MM.1S (cell line): Measurements from ENCODE around the gene ZAP70.

ENCODE experiments used
- DNase-seq: peaks from one replicate; pipeline ENCODE4 v3.0.0-alpha.2; 2015
- H2AFZ ChIP-seq: fragments of 300-600 bp; sonication (generic); 2 replicates; pipeline ENCODE4 v1.6.0; 2016; ENCODE audit warnings: antibody characterized with exemption, low read length
- H3F3A ChIP-seq: fragments of 300-600 bp; sonication (generic); 2 replicates; pipeline ENCODE4 v1.6.1; 2016; ENCODE audit warnings: mild to moderate bottlenecking, antibody characterized with exemption, low read length, moderate library complexity, mixed read lengths; ENCODE audit not compliant: insufficient read depth
- H3K27ac ChIP-seq: fragments of 300-600 bp; sonication (generic); 2 replicates; pipeline ENCODE4 v1.5.1; 2016; ENCODE audit warnings: mild to moderate bottlenecking, low read length
- H3K27me3 ChIP-seq: fragments of 300-600 bp; sonication (generic); replicated peaks from 2 replicates; pipeline ENCODE4 v1.6.0; 2016; ENCODE audit warnings: low read length; ENCODE audit not compliant: insufficient read depth
- H3K36me3 ChIP-seq: fragments of 300-600 bp; sonication (generic); replicated peaks from 2 replicates; pipeline ENCODE4 v1.6.1; 2016; ENCODE audit warnings: mild to moderate bottlenecking, low read length, mixed read lengths; ENCODE audit not compliant: insufficient read depth
- H3K4me1 ChIP-seq: fragments of 300-600 bp; sonication (generic); 2 replicates; pipeline ENCODE4 v1.6.1; 2016; ENCODE audit warnings: low read length, mixed read lengths
- H3K4me2 ChIP-seq: fragments of 300-600 bp; sonication (generic); 2 replicates; pipeline ENCODE4 v1.6.0; 2016; ENCODE audit warnings: low read depth, low read length
- H3K4me3 ChIP-seq: fragments of 300-600 bp; sonication (generic); 2 replicates; pipeline ENCODE4 v1.5.1; 2016; ENCODE audit warnings: low read length, mixed read lengths
- H3K79me2 ChIP-seq: fragments of 300-600 bp; sonication (generic); 2 replicates; pipeline ENCODE4 v1.6.1; 2016; ENCODE audit warnings: mixed run types, low read length, mixed read lengths
- H3K9ac ChIP-seq: fragments of 300-600 bp; sonication (generic); 2 replicates; pipeline ENCODE4 v1.6.1; 2016; ENCODE audit warnings: low read length, mixed read lengths
- H3K9me2 ChIP-seq: fragments of 300-600 bp; sonication (generic); replicated peaks from 2 replicates; pipeline ENCODE4 v1.6.1; 2016; ENCODE audit warnings: mild to moderate bottlenecking, low read length, mixed read lengths; ENCODE audit not compliant: insufficient read depth
- H3K9me3 ChIP-seq: fragments of 300-600 bp; sonication (generic); replicated peaks from 2 replicates; pipeline ENCODE4 v1.6.1; 2016; ENCODE audit warnings: mild to moderate bottlenecking, low read length, mixed read lengths; ENCODE audit not compliant: insufficient read depth
- H4K20me1 ChIP-seq: fragments of 300-600 bp; sonication (generic); 2 replicates; pipeline ENCODE4 v1.6.1; 2016; ENCODE audit warnings: mild to moderate bottlenecking, low read length, moderate library complexity, mixed read lengths; ENCODE audit not compliant: insufficient read depth
- EZH2 ChIP-seq: fragments of 300-600 bp; sonication (generic); optimal IDR thresholded peaks from 2 replicates; pipeline ENCODE3; 2017; ENCODE audit warnings: low read depth, mild to moderate bottlenecking, antibody characterized with exemption, low read length, mixed read lengths
- EZH2phosphoT487 ChIP-seq: fragments of 300-600 bp; sonication (generic); IDR thresholded peaks from 2 replicates; pipeline ENCODE4 v1.6.1; 2018; ENCODE audit warnings: antibody characterized with exemption, low read length
- TF ChIP-seq, protein P1 (sequence below): fragments of 300-600 bp; sonication (generic); IDR thresholded peaks from 2 replicates; pipeline ENCODE4 v1.5.1; 2016; ENCODE audit warnings: antibody characterized with exemption, low read length, mixed read lengths

The ZAP70 gene

DNA sequence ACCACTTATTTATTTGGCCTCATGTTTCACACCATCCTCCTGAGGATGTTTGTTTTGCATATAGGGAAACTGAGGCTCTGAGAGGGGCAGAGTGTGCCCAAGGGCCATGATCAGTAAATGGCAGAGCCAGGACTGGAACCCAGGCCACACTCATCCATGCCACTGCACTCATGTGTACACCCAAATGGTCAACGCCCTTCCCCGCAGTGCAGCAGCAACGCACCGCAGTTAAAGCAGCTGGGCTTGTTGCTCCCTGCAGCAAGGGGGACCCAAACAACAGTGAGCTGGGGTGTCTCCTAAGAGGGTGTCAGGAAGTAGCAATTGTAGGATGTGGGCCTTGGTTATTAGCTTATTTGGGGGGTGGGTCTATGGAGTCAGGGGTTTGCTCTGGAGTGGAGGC lies 36.6 kb downstream of the ZAP70 start:
- Histone ChIP-seq H4K20me1 (no peaks in the 10 kb centered on the region), H3K9me3 (no peaks in the 10 kb centered on the region), H3K9ac (no peak overlapping the region), H3K27me3 (no peaks in the 10 kb centered on the region), H3F3A (no peaks in the 10 kb centered on the region), H3K4me2 (no peak overlapping the region), H3K79me2 (no peaks in the 10 kb centered on the region), H3K27ac (no peak overlapping the region), H3K4me3 (no peak overlapping the region), H2AFZ (no peak overlapping the region), H3K9me2 (no peaks in the 10 kb centered on the region), H3K4me1 (no peaks in the 10 kb centered on the region), H3K36me3 (no peaks in the 10 kb centered on the region)
- TF ChIP-seq, protein P1, sequence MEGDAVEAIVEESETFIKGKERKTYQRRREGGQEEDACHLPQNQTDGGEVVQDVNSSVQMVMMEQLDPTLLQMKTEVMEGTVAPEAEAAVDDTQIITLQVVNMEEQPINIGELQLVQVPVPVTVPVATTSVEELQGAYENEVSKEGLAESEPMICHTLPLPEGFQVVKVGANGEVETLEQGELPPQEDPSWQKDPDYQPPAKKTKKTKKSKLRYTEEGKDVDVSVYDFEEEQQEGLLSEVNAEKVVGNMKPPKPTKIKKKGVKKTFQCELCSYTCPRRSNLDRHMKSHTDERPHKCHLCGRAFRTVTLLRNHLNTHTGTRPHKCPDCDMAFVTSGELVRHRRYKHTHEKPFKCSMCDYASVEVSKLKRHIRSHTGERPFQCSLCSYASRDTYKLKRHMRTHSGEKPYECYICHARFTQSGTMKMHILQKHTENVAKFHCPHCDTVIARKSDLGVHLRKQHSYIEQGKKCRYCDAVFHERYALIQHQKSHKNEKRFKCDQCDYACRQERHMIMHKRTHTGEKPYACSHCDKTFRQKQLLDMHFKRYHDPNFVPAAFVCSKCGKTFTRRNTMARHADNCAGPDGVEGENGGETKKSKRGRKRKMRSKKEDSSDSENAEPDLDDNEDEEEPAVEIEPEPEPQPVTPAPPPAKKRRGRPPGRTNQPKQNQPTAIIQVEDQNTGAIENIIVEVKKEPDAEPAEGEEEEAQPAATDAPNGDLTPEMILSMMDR = no peak
- TF ChIP-seq EZH2phosphoT487 = no peak
- TF ChIP-seq EZH2 = no peak
- DNase-seq = no peak

GRCh38 chr2:97751752-97752151 lies 38.4 kb downstream of the ZAP70 start:
- no peaks in the 10 kb centered on the region for H3K9me2 ChIP-seq
- no peaks in the 10 kb centered on the region for H3K79me2 ChIP-seq
- H3K4me1 ChIP-seq = no peaks in the 10 kb centered on the region
- no peaks in the 10 kb centered on the region for H3K9me3 ChIP-seq
- H3K36me3 ChIP-seq = no peaks in the 10 kb centered on the region
- no peak overlapping the region for H2AFZ ChIP-seq
- no peaks in the 10 kb centered on the region for H3K27me3 ChIP-seq
- H3K4me3 ChIP-seq = no peak overlapping the region
- H3F3A ChIP-seq = no peaks in the 10 kb centered on the region
- H3K4me2 ChIP-seq = no peak overlapping the region
- no peaks in the 10 kb centered on the region for H4K20me1 ChIP-seq
- H3K27ac ChIP-seq = no peak overlapping the region
- no peak for DNase-seq
- H3K9ac ChIP-seq = no peak overlapping the region
- no peak for TF ChIP-seq EZH2
- TF ChIP-seq, protein P1 = no peak
- TF ChIP-seq EZH2phosphoT487 = no peak

GRCh38 chr2:97752342-97753334 lies 39.3 kb downstream of the ZAP70 start:
- no peaks in the 10 kb centered on the region for H3K79me2 ChIP-seq
- H3K27ac ChIP-seq = no peak overlapping the region
- no peaks in the 10 kb centered on the region for H3K9me2 ChIP-seq
- H3F3A ChIP-seq = no peaks in the 10 kb centered on the region
- TF ChIP-seq, protein P1 = no peak
- TF ChIP-seq EZH2 (no peak), EZH2phosphoT487 (no peak)
- no peaks in the 10 kb centered on the region for H3K4me1 ChIP-seq
- H3K9me3 ChIP-seq = no peaks in the 10 kb centered on the region
- no peak overlapping the region for H3K4me3 ChIP-seq
- DNase-seq = no peak
- H3K9ac ChIP-seq = no peak overlapping the region
- H2AFZ ChIP-seq = no peak overlapping the region
- H3K4me2 ChIP-seq = no peak overlapping the region
- H3K36me3 ChIP-seq = no peaks in the 10 kb centered on the region; the same call in 1 of the 2 replicates
- no peaks in the 10 kb centered on the region for H4K20me1 ChIP-seq
- no peaks in the 10 kb centered on the region for H3K27me3 ChIP-seq
